Left renal pelvis (tissue), 4 donors: ENCODE data around the gene MRTFB. TPM values are rescaled to one million over a fixed set of nuclear protein-coding genes. Genes with fewer than 3 reads are reported as not detected.

ENCODE experiments used
- DNase-seq, 4 donors: peaks; one replicate each; pipeline ENCODE4 v3.0.0-alpha.2; 2013; ENCODE audit warnings: low read depth in 4 of 4, low spot score in 3 of 4
- polyA plus RNA-seq, 4 donors: library from polyadenylated mRNA; unstranded; fragments of 120-200 nt; gene quantifications; one replicate each; pipeline ENCODE4 v1.2.1, GENCODE V29; 2013; ENCODE audit not compliant: insufficient read length in 4 of 4

Gene MRTFB
- polyA plus RNA-seq, 4 donors: 20.3 to 35.0 (median 34.6) TPM

- DNase-seq: no peak
Measured at GRCh38 chr16:14131774-14132695, 60.9 kb downstream of the MRTFB start.

GRCh38 chr16:14132696-14133048 is 61.6 kb downstream of the MRTFB start:
- no peak for DNase-seq

GRCh38 chr16:14133907-14134306 is 62.8 kb downstream of the MRTFB start:
- DNase-seq: no peak

GRCh38 chr16:14135704-14136103 is 64.6 kb downstream of the MRTFB start:
- DNase-seq: no peak

- DNase-seq: no peak
Measured at GRCh38 chr16:14139872-14140271, 68.8 kb downstream of the MRTFB start.

- no peak for DNase-seq
Measured at GRCh38 chr16:14140923-14141322, 69.8 kb downstream of the MRTFB start.

GRCh38 chr16:14146445-14146844 is 75.3 kb downstream of the MRTFB start:
- no peak for DNase-seq

- DNase-seq: no peak
Measured at GRCh38 chr16:14148016-14148415, 76.9 kb downstream of the MRTFB start.

GRCh38 chr16:14148569-14148968 is 77.5 kb downstream of the MRTFB start:
- DNase-seq: no peak

- DNase-seq: no peak
Measured at GRCh38 chr16:14150796-14151195, 79.7 kb downstream of the MRTFB start.

GRCh38 chr16:14151256-14152030 is 80.3 kb downstream of the MRTFB start:
- DNase-seq: peak in 1 of 4 donors; percentile 16

GRCh38 chr16:14155572-14156190 is 84.6 kb downstream of the MRTFB start:
- DNase-seq: no peak

GRCh38 chr16:14164916-14165662 is 94.0 kb downstream of the MRTFB start:
- DNase-seq: no peak

- no peak for DNase-seq
Measured at GRCh38 chr16:14168146-14168545, 97.0 kb downstream of the MRTFB start.

GRCh38 chr16:14172200-14172809 is 101.2 kb downstream of the MRTFB start:
- DNase-seq: no peak

GRCh38 chr16:14175086-14175485 is 104.0 kb downstream of the MRTFB start:
- no peak for DNase-seq

GRCh38 chr16:14177704-14178103 is 106.6 kb downstream of the MRTFB start:
- no peak for DNase-seq

- DNase-seq: no peak
Measured at GRCh38 chr16:14179116-14179515, 108.0 kb downstream of the MRTFB start.

- DNase-seq: no peak
Measured at GRCh38 chr16:14180481-14180944, 109.4 kb downstream of the MRTFB start.
